ENCODE results near the gene KHSRP.

GRCh38 chr19:6452223-6452614 is 27.6 kb upstream of the KHSRP start:
- TF ChIP-seq POLR2A (IDR thresholded peaks at IDR 0.05) (no peak), CTCF (IDR thresholded peaks at IDR 0.05) (no peak)

Measured in tibial nerve (tissue), 3 donors.